K562 (cell line): ENCODE data around the gene RPL39.

Experiments
- BACH1 ChIP-seq: fragments of 200-800 bp; sonication (Bioruptor generic); IDR thresholded peaks from 2 replicates; pipeline ENCODE4 v1.6.1; 2016; ENCODE audit warnings: missing genetic modification characterization, missing compliant biosample characterization
- CTCF ChIP-seq, 3 experiments: IDR thresholded peaks in 2 of 3; conservative IDR thresholded peaks in 1 of 3; 2 replicates each; pipeline ENCODE4 v1.5.1; 2011 to 2012; ENCODE audit warnings: low read length in 3 of 3, mild to moderate bottlenecking in 3 of 3, control low read depth in 2 of 3, improper control_type of control experiment in 1 of 3, inconsistent platforms in 1 of 3, low read depth in 1 of 3, mixed read lengths in 1 of 3, moderate library complexity in 1 of 3; ENCODE audit not compliant: insufficient read depth in 2 of 3
- NCOR1 ChIP-seq: fragments of 450-650 bp; IDR thresholded peaks from 2 replicates; pipeline ENCODE4 v1.6.1; 2016; ENCODE audit warnings: mild to moderate bottlenecking, moderate library complexity
- POLR2A ChIP-seq: fragments of 450-650 bp; conservative IDR thresholded peaks from 2 replicates; pipeline ENCODE4 v1.6.1; 2016
- POLR2AphosphoS5 ChIP-seq: IDR thresholded peaks from 2 replicates; pipeline ENCODE4 v1.6.1; 2011; ENCODE audit warnings: mild to moderate bottlenecking, low read depth, low read length, moderate library complexity; ENCODE audit not compliant: control insufficient read depth, insufficient read depth
- TF ChIP-seq, protein P1 (sequence below): fragments of 450-650 bp; formaldehyde crosslinking; IDR thresholded peaks from 2 replicates; pipeline ENCODE4 v1.4.0; 2020; ENCODE audit warnings: mild to moderate bottlenecking, moderate library complexity
- TF ChIP-seq, protein P2 (sequence below), 2 experiments: fragments of 150-350 bp in 1 of 2; IDR thresholded peaks; 2 replicates each; pipeline ENCODE4 v1.6.1; 2012 to 2016; ENCODE audit warnings: low read depth in 2 of 2, low read length in 2 of 2, mild to moderate bottlenecking in 1 of 2, moderate library complexity in 1 of 2

GRCh38 chrX:119758731-119759247 is 32.6 kb downstream of the RPL39 start:
- TF ChIP-seq NCOR1: no peak
- TF ChIP-seq, protein P1, sequence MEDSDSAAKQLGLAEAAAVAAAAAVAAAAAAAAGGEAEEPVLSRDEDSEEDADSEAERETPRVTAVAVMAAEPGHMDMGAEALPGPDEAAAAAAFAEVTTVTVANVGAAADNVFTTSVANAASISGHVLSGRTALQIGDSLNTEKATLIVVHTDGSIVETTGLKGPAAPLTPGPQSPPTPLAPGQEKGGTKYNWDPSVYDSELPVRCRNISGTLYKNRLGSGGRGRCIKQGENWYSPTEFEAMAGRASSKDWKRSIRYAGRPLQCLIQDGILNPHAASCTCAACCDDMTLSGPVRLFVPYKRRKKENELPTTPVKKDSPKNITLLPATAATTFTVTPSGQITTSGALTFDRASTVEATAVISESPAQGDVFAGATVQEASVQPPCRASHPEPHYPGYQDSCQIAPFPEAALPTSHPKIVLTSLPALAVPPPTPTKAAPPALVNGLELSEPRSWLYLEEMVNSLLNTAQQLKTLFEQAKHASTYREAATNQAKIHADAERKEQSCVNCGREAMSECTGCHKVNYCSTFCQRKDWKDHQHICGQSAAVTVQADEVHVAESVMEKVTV (CRISPR knock-in tag): no peak
- peak in 2 of 3 experiments; percentile 15 to 23; a peak in 2 of 6 replicates for TF ChIP-seq CTCF (IDR thresholded peaks at IDR 0.05 in 2 of 3, conservative IDR thresholded peaks at IDR 0.05 in 1 of 3; ENCODE audit: insufficient read depth in 2 of 3, low read depth in 1 of 3, low read length in 3 of 3)
- TF ChIP-seq POLR2AphosphoS5: no peak
- TF ChIP-seq, protein P2, sequence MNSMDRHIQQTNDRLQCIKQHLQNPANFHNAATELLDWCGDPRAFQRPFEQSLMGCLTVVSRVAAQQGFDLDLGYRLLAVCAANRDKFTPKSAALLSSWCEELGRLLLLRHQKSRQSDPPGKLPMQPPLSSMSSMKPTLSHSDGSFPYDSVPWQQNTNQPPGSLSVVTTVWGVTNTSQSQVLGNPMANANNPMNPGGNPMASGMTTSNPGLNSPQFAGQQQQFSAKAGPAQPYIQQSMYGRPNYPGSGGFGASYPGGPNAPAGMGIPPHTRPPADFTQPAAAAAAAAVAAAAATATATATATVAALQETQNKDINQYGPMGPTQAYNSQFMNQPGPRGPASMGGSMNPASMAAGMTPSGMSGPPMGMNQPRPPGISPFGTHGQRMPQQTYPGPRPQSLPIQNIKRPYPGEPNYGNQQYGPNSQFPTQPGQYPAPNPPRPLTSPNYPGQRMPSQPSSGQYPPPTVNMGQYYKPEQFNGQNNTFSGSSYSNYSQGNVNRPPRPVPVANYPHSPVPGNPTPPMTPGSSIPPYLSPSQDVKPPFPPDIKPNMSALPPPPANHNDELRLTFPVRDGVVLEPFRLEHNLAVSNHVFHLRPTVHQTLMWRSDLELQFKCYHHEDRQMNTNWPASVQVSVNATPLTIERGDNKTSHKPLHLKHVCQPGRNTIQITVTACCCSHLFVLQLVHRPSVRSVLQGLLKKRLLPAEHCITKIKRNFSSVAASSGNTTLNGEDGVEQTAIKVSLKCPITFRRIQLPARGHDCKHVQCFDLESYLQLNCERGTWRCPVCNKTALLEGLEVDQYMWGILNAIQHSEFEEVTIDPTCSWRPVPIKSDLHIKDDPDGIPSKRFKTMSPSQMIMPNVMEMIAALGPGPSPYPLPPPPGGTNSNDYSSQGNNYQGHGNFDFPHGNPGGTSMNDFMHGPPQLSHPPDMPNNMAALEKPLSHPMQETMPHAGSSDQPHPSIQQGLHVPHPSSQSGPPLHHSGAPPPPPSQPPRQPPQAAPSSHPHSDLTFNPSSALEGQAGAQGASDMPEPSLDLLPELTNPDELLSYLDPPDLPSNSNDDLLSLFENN (IDR thresholded peaks at IDR 0.05; ENCODE audit: low read depth in 2 of 2, low read length in 2 of 2): no peak
- TF ChIP-seq BACH1 (tag): no peak
- no peak for TF ChIP-seq POLR2A
